ENCODE results near the gene APLP1.

APLP1 gene

GRCh38 chr19:35895911-35896642, 27.7 kb downstream of the APLP1 start:
- TF ChIP-seq CTCF (IDR thresholded peaks at IDR 0.05; ENCODE audit: low read length) (no peak), EZH2 (optimal IDR thresholded peaks at IDR 0.05; ENCODE audit: low read depth, low read length) (no peak), EZH2phosphoT487 (IDR thresholded peaks at IDR 0.05; ENCODE audit: low read length) (no peak)
- no peak for DNase-seq
- peaks cover 5% of the 10 kb centered on the region; the same call in 1 of the 2 replicates for H3K4me1 ChIP-seq (ENCODE audit: low read length)
- no peak overlapping the region for H3K4me3 ChIP-seq (ENCODE audit: low read length)
- no peak overlapping the region for H3K27ac ChIP-seq (ENCODE audit: low read length)
- no peaks in the 10 kb centered on the region for H3K9me2 ChIP-seq (replicated peaks; ENCODE audit: insufficient read depth, low read length)
- H3K79me2 ChIP-seq (ENCODE audit: low read length): peaks cover 9% of the 10 kb centered on the region; the same call in 1 of the 2 replicates
- peaks cover 9% of the 10 kb centered on the region; the same call in 1 of the 2 replicates for H3F3A ChIP-seq (ENCODE audit: insufficient read depth, low read length)
- no peak overlapping the region for H3K4me2 ChIP-seq (ENCODE audit: low read depth, low read length)
- no peaks in the 10 kb centered on the region for H3K27me3 ChIP-seq (replicated peaks; ENCODE audit: insufficient read depth, low read length)
- H3K9me3 ChIP-seq (replicated peaks; ENCODE audit: insufficient read depth, low read length): no peaks in the 10 kb centered on the region
- H3K36me3 ChIP-seq (replicated peaks; ENCODE audit: insufficient read depth, low read length): no peaks in the 10 kb centered on the region
- no peak overlapping the region for H2AFZ ChIP-seq (ENCODE audit: low read length)
- no peaks in the 10 kb centered on the region for H4K20me1 ChIP-seq (ENCODE audit: insufficient read depth, low read length)
- no peak overlapping the region for H3K9ac ChIP-seq (ENCODE audit: low read length)

GRCh38 chr19:35896643-35897040, 28.3 kb downstream of the APLP1 start:
- H3K79me2 ChIP-seq (ENCODE audit: low read length): peaks cover 9% of the 10 kb centered on the region; the same call in 1 of the 2 replicates

GRCh38 chr19:35897706-35898451, 29.5 kb downstream of the APLP1 start:
- Histone ChIP-seq H3K27me3 (replicated peaks; ENCODE audit: insufficient read depth, low read length) (0 out of 2 replicates have a peak, but pooled peaks cover 5% of the 10 kb centered on the region), H3K27ac (ENCODE audit: low read length) (no peak overlapping the region), H3K9me3 (replicated peaks; ENCODE audit: insufficient read depth, low read length) (no peaks in the 10 kb centered on the region), H3F3A (ENCODE audit: insufficient read depth, low read length) (peaks cover 9% of the 10 kb centered on the region; the same call in 1 of the 2 replicates), H3K36me3 (replicated peaks; ENCODE audit: insufficient read depth, low read length) (no peaks in the 10 kb centered on the region), H4K20me1 (ENCODE audit: insufficient read depth, low read length) (no peaks in the 10 kb centered on the region), H3K79me2 (ENCODE audit: low read length) (peaks cover 9% of the 10 kb centered on the region; the same call in 1 of the 2 replicates), H3K4me3 (ENCODE audit: low read length) (no peak overlapping the region), H3K4me2 (ENCODE audit: low read depth, low read length) (no peak overlapping the region), H2AFZ (ENCODE audit: low read length) (no peak overlapping the region), H3K9ac (ENCODE audit: low read length) (no peak overlapping the region), H3K9me2 (replicated peaks; ENCODE audit: insufficient read depth, low read length) (no peaks in the 10 kb centered on the region), H3K4me1 (ENCODE audit: low read length) (peaks cover 5% of the 10 kb centered on the region; the same call in 1 of the 2 replicates)
- DNase-seq: no peak
- no peak for TF ChIP-seq CTCF (IDR thresholded peaks at IDR 0.05; ENCODE audit: low read length)
- TF ChIP-seq EZH2phosphoT487 (IDR thresholded peaks at IDR 0.05; ENCODE audit: low read length): no peak
- no peak for TF ChIP-seq EZH2 (optimal IDR thresholded peaks at IDR 0.05; ENCODE audit: low read depth, low read length)

More at GRCh38 chr19:35896643-35897040, 28.3 kb downstream of the APLP1 start:
- Histone ChIP-seq H3K9ac (ENCODE audit: low read length) (no peak overlapping the region), H3K27me3 (replicated peaks; ENCODE audit: insufficient read depth, low read length) (no peaks in the 10 kb centered on the region), H3K4me2 (ENCODE audit: low read depth, low read length) (no peak overlapping the region), H3K4me1 (ENCODE audit: low read length) (peaks cover 5% of the 10 kb centered on the region; the same call in 1 of the 2 replicates), H3K9me2 (replicated peaks; ENCODE audit: insufficient read depth, low read length) (no peaks in the 10 kb centered on the region), H3F3A (ENCODE audit: insufficient read depth, low read length) (peaks cover 9% of the 10 kb centered on the region; the same call in 1 of the 2 replicates), H2AFZ (ENCODE audit: low read length) (no peak overlapping the region), H3K9me3 (replicated peaks; ENCODE audit: insufficient read depth, low read length) (no peaks in the 10 kb centered on the region), H4K20me1 (ENCODE audit: insufficient read depth, low read length) (no peaks in the 10 kb centered on the region), H3K4me3 (ENCODE audit: low read length) (no peak overlapping the region), H3K36me3 (replicated peaks; ENCODE audit: insufficient read depth, low read length) (no peaks in the 10 kb centered on the region), H3K27ac (ENCODE audit: low read length) (no peak overlapping the region)
- TF ChIP-seq EZH2phosphoT487 (IDR thresholded peaks at IDR 0.05; ENCODE audit: low read length) (no peak), CTCF (IDR thresholded peaks at IDR 0.05; ENCODE audit: low read length) (no peak), EZH2 (optimal IDR thresholded peaks at IDR 0.05; ENCODE audit: low read depth, low read length) (no peak)
- DNase-seq: no peak
